ENCODE data around the gene PLXDC1.
"Not testable (repeated sequence)": the region's sequence is repeated elsewhere in the genome, so short reads cannot be mapped to it uniquely, and the experiment has no call there.

The PLXDC1 gene

GRCh38 chr17:39022924-39023323, 128.5 kb downstream of the PLXDC1 start:
- H3K4me1 ChIP-seq, result peaks cover 0 to 15% (median 8%) of the 10 kb centered on the region in 4 donors
- DNase-seq, result no peak
- intact Hi-C loops (cut with DNase I; ENCODE audit: low total_unique reads), result no loop called here
- peaks cover 0 to 6% of the 10 kb centered on the region in 2 donors for H3K27me3 ChIP-seq
- H3K9me3 ChIP-seq, result no peaks in the 10 kb centered on the region
- H3K27ac ChIP-seq, result no peak overlapping the region
- TF ChIP-seq CTCF (IDR thresholded peaks at IDR 0.05), result no peak
- no peaks in the 10 kb centered on the region for H3K36me3 ChIP-seq
- no peak overlapping the region for H3K4me3 ChIP-seq

DNA sequence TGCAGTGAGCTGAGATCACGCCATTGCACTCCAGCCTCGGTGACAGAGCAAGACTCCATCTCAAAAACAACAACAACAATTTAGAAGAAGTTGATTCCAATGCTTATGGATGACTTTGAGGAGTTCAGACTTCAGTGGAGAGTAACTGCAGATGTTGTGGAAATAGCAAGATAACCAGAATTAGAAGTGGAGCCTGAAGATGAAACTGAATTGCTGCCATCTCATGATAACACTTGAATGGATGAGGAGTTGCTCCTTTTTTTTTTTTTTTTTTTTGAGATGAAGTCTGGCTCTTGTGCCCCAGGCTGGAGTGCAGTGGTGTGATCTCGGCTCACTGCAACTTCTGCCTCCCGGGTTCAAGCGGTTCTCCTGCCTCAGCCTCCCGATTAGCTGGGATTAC, 131.4 kb downstream of the PLXDC1 start:
- H3K4me1 ChIP-seq; H3K27ac ChIP-seq; H3K27me3 ChIP-seq; H3K9me3 ChIP-seq; DNase-seq; H3K4me3 ChIP-seq; H3K36me3 ChIP-seq; intact Hi-C loops (cut with DNase I; ENCODE audit: low total_unique reads): not testable (repeated sequence)

DNA sequence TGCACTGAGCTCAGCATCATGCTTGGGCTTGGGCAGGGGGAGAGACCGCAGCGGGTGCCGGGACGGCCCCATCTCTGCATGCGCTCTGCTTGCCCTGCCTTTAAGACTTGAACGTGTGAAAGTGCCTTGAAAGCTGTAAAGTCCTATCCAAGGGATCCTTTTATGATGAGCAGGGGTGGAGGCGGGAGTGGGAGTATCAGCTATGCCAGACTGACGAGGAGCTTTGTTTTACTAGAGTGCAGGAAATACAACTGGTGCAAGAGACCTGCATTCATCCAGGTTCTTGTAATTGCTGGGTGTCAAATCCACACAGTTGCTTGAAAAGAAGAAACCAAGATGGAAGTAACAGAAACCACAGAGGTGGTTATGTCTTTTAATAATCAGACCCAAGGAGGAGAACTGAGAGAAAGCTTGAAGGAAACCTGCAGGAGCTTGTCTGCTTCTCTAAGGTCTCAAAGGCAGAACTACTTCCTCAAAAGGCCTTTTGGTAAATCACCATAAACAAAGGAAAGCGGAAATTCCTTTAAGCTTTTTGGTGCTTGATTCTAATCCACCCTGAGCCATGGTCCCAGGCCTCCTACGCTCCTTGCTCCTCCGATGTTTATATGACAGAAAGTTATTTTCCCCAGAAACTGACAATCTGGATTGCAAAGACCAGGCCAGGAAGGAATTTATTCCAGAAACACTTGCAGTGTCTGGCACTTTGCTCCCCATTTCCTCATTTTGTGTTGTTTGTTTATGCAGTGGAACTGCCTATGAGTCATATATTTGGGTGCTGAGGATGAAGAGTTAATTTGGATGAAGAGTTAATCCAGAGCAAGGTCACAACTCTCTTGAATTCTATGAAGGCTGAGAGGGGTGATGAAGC, 132.9 kb downstream of the PLXDC1 start:
- TF ChIP-seq CTCF (IDR thresholded peaks at IDR 0.05), result no peak
- intact Hi-C loops (cut with DNase I; ENCODE audit: low total_unique reads), result no loop called here
- no peaks in the 10 kb centered on the region for H3K27me3 ChIP-seq
- no peaks in the 10 kb centered on the region for H3K36me3 ChIP-seq
- no peak overlapping the region for H3K27ac ChIP-seq
- no peak for DNase-seq
- no peaks in the 10 kb centered on the region for H3K9me3 ChIP-seq
- H3K4me1 ChIP-seq, result no peaks in the 10 kb centered on the region
- H3K4me3 ChIP-seq, result no peak overlapping the region

DNA sequence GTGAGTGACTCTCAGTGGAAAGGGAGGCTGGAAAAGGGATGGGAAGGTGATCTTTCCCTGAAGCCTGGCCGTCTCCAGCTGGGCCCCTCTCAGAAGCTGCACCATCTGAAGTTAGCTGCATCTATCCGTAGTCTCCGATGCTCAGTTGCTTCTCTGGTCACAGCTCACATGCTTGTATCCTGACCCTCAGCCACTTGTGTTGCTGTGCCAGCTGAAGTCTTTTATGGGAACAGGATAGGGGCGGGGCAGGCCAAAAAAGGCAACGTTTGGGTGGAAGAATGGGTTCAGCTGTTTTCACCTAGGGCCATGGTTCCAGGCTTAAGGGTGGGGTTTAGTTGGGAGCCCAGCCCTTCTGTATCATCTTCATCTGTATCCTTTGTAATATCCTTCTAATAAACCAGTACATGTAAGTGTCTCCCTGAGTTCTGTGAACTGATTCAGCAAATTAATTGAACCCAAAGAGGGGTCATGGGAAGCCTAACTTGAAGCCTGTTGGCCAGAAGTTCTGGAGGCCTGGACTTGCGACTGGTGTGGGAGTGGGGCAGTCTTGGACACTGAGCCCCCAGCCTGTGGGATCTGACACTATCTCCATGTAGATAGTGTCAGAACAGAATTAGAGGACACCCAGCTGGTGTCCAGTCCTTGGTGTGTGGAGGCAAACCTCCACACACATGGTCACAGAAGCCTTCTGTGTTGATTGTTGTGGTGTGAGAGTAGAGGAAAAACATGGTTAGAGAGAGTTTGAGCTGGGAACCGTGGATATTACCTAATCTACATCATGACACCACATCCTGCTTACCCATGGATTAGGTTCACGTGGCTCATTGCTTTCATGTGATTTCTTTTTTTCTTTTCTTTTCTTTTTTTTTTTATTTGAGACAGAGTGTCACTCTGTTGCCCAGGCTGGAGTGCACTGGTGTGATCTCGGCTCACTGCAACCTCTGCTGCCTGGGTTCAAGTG, 135.0 kb downstream of the PLXDC1 start:
- H3K4me1 ChIP-seq, result no peaks in the 10 kb centered on the region
- H3K36me3 ChIP-seq, result no peaks in the 10 kb centered on the region
- no peak overlapping the region for H3K4me3 ChIP-seq
- no peak for TF ChIP-seq CTCF (IDR thresholded peaks at IDR 0.05)
- H3K9me3 ChIP-seq, result no peaks in the 10 kb centered on the region
- H3K27me3 ChIP-seq, result no peaks in the 10 kb centered on the region
- DNase-seq, result no peak
- intact Hi-C loops (cut with DNase I; ENCODE audit: low total_unique reads), result no loop called here
- H3K27ac ChIP-seq, result no peak overlapping the region

DNA sequence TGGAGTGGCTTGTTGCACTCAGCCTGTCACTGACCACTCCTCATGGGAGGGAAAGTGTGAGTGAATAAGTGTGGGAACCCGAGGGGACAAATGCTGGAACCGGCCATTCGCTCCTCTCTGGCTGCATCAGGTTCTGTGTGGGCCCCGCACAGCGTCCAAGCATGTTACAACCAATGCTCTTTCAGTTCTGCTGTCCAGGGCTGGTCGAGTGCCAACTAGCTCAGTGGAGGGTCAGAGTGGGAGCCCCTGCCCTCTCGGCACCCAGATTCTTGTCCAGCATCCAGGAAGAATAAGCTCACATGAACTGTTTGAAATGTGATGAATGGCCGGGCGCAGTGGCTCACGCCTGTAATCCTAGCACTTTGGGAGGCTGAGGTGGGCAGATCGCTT, 135.9 kb downstream of the PLXDC1 start:
- intact Hi-C loops (cut with DNase I; ENCODE audit: low total_unique reads), result no loop called here
- H3K27ac ChIP-seq, result no peak overlapping the region
- no peaks in the 10 kb centered on the region for H3K27me3 ChIP-seq
- no peak for TF ChIP-seq CTCF (IDR thresholded peaks at IDR 0.05)
- no peak overlapping the region for H3K4me3 ChIP-seq
- no peaks in the 10 kb centered on the region for H3K36me3 ChIP-seq
- no peaks in the 10 kb centered on the region for H3K9me3 ChIP-seq
- DNase-seq, result no peak
- no peaks in the 10 kb centered on the region for H3K4me1 ChIP-seq

Measured in tibial artery (tissue), 4 donors.